Caki2 (cell line): ENCODE measurements around the gene SIRPB1. TPM values are rescaled to one million over a fixed set of nuclear protein-coding genes. Genes with fewer than 3 reads are reported as not detected.
A peak's percentile ranks its signal among the peaks of the same experiment; 100 is the strongest.
"Not testable (repeated sequence)": the region's sequence is repeated elsewhere in the genome, so short reads cannot be mapped to it uniquely, and the experiment has no call there.

Experiments used
- DNase-seq: peaks from one replicate; pipeline ENCODE4 v3.0.0-alpha.2; 2015; ENCODE audit warnings: low read depth
- in situ Hi-C: cut with HindIII; loops from 2 replicates; pipeline ENCODE4 v1.10.0; 2016; ENCODE audit warnings: low sequenced_read_pairs, low pct_unique_long_range_greater_than_20kb, mixed read lengths
- total RNA-seq: library from RNA; depleted of rRNA; stranded (reverse); fragments of >200 nt; shearing (Covaris generic); gene quantifications from 2 replicates; pipeline ENCODE4 v1.2.3, GENCODE V29; 2014; ENCODE audit warnings: low replicate concordance

The SIRPB1 gene
- total RNA-seq, 1 experiment from 2014 or later, result 10.4 TPM

GRCh38 chr20:1644101-1644962 lies 24.5 kb upstream of the SIRPB1 start:
- in situ Hi-C loops, result no loop called here
- no peak for DNase-seq

GRCh38 chr20:1638643-1639042 lies 18.8 kb upstream of the SIRPB1 start:
- in situ Hi-C loops, DNase-seq: not testable (repeated sequence)

- in situ Hi-C loops, result no loop called here
- DNase-seq, result peak; percentile 87
Observed at GRCh38 chr20:1637755-1638154, 17.9 kb upstream of the SIRPB1 start.

GRCh38 chr20:1637226-1637625 lies 17.4 kb upstream of the SIRPB1 start:
- in situ Hi-C loops, result no loop called here
- peak; percentile 79 for DNase-seq

GRCh38 chr20:1636621-1637020 lies 16.8 kb upstream of the SIRPB1 start:
- peak; percentile 71 for DNase-seq
- in situ Hi-C loops, result no loop called here

- in situ Hi-C loops, result no loop called here
Observed at GRCh38 chr20:1635291-1635979, 15.6 kb upstream of the SIRPB1 start.

GRCh38 chr20:1633535-1633934 lies 13.7 kb upstream of the SIRPB1 start:
- peak; percentile 63 for DNase-seq
- in situ Hi-C loops, result no loop called here

More at GRCh38 chr20:1635291-1635979, 15.6 kb upstream of the SIRPB1 start:
- no peak for DNase-seq

- DNase-seq, result no peak
- in situ Hi-C loops, result no loop called here
Observed at GRCh38 chr20:1632178-1632577, 12.4 kb upstream of the SIRPB1 start.

- DNase-seq, result no peak
- in situ Hi-C loops, result no loop called here
Observed at GRCh38 chr20:1631309-1632151, 11.7 kb upstream of the SIRPB1 start.

- no peak for DNase-seq
- in situ Hi-C loops, result no loop called here
Observed at GRCh38 chr20:1630186-1630585, 10.4 kb upstream of the SIRPB1 start.

- no peak for DNase-seq
- in situ Hi-C loops, result no loop called here
Observed at GRCh38 chr20:1629321-1629720, 9.5 kb upstream of the SIRPB1 start.

- in situ Hi-C loops, result no loop called here
- no peak for DNase-seq
Observed at GRCh38 chr20:1628621-1629020, 8.8 kb upstream of the SIRPB1 start.

GRCh38 chr20:1627200-1627550 lies 7.4 kb upstream of the SIRPB1 start:
- DNase-seq, result no peak
- in situ Hi-C loops, result no loop called here

- no peak for DNase-seq
- in situ Hi-C loops, result no loop called here
Observed at GRCh38 chr20:1626528-1627199, 6.9 kb upstream of the SIRPB1 start.

- in situ Hi-C loops, result no loop called here
- DNase-seq, result no peak
Observed at GRCh38 chr20:1625083-1625690, 5.4 kb upstream of the SIRPB1 start.

- DNase-seq, result no peak
- in situ Hi-C loops, result no loop called here
Observed at GRCh38 chr20:1623501-1624205, 3.8 kb upstream of the SIRPB1 start.

GRCh38 chr20:1622450-1622849 lies 2.6 kb upstream of the SIRPB1 start:
- DNase-seq, result no peak
- in situ Hi-C loops, result no loop called here
